ENCODE results near the gene ZNF592. TPM values are rescaled to one million over a fixed set of nuclear protein-coding genes. Genes with fewer than 3 reads are reported as not detected.
A peak's percentile ranks its signal among the peaks of the same experiment; 100 is the strongest.

Gene ZNF592
- total RNA-seq, 1 experiment from 2014 or later = 34.6 TPM

GRCh38 chr15:84736375-84736774, 12.0 kb upstream of the ZNF592 start:
- no peaks in the 10 kb centered on the region for H3K27me3 Mint-ChIP-seq (ENCODE audit: low read depth)
- Histone ChIP-seq H3K9me3 (ENCODE audit: control insufficient read depth, low read depth, low read length) (no peaks in the 10 kb centered on the region), H3K4me1 (ENCODE audit: insufficient read depth, low read length) (peaks cover 4% of the 10 kb centered on the region; the same call in 1 of the 2 replicates), H3T11ph (ENCODE audit: low read length) (no peak overlapping the region), H2BK15ac (ENCODE audit: low read depth, low read length) (no peak overlapping the region), H2AFZ (ENCODE audit: low read length) (no peak overlapping the region), H3K23me2 (ENCODE audit: insufficient read length, low read depth, low read length, poor library complexity, severe bottlenecking) (no peaks in the 10 kb centered on the region), H4K91ac (ENCODE audit: insufficient read length, low read depth, low read length) (no peak overlapping the region), H3K27me3 (ENCODE audit: insufficient read depth, low read length) (no peaks in the 10 kb centered on the region), H4K5ac (ENCODE audit: insufficient read length, low read depth, low read length) (no peak overlapping the region), H3K18ac (ENCODE audit: insufficient read length, low read depth, low read length) (no peak overlapping the region), H3K4me2 (ENCODE audit: insufficient read depth, insufficient read length, low read length) (no peak overlapping the region), H2BK20ac (ENCODE audit: low read depth, low read length, poor library complexity, severe bottlenecking) (no peak overlapping the region), H3K4ac (ENCODE audit: low read depth, low read length) (no peak overlapping the region), H4K8ac (replicated peaks; ENCODE audit: insufficient read length, low read depth, low read length) (no peak overlapping the region), H3K14ac (ENCODE audit: insufficient read depth, low read length) (no peak overlapping the region), H3K79me1 (ENCODE audit: insufficient read depth, low read depth, low read length, poor library complexity, severe bottlenecking) (no peaks in the 10 kb centered on the region), H3K27ac (ENCODE audit: insufficient read length, low read depth, low read length) (no peak overlapping the region), H4K20me1 (ENCODE audit: control insufficient read depth, insufficient read depth, insufficient read length) (no peaks in the 10 kb centered on the region), H2BK12ac (ENCODE audit: insufficient read length, low read depth, low read length) (no peak overlapping the region), H2BK5ac (ENCODE audit: insufficient read length, low read length) (no peak overlapping the region), H2BK120ac (ENCODE audit: low read depth, low read length, poor library complexity, severe bottlenecking) (no peak overlapping the region), H3K56ac (ENCODE audit: insufficient read length, low read depth, low read length) (no peak overlapping the region), H3K23ac (ENCODE audit: insufficient read length, low read depth, low read length) (no peak overlapping the region), H3K79me2 (ENCODE audit: insufficient read depth, low read length) (no peaks in the 10 kb centered on the region), H3K9ac (ENCODE audit: extremely low read depth, insufficient read length, low read length) (no peak overlapping the region), H2AK5ac (ENCODE audit: insufficient read length, low read length) (no peak overlapping the region)
- no peak for TF ChIP-seq CTCF (conservative IDR thresholded peaks at IDR 0.05)
- no peaks in the 10 kb centered on the region for H3K36me3 Mint-ChIP-seq (ENCODE audit: insufficient read depth in 1 of 3, low read depth in 3 of 3)
- H3K4me1 Mint-ChIP-seq = peaks cover 23 to 24% of the 10 kb centered on the region in 2 experiments
- no peak overlapping the region for H3K4me3 Mint-ChIP-seq
- no peaks in the 10 kb centered on the region for H3K9me3 Mint-ChIP-seq
- H3K27ac Mint-ChIP-seq = peak overlapping the region in 2 of 3 experiments; percentile 3 to 26; a peak in 2 of 7 replicates
- DNase-seq = no peak
- WGBS (ENCODE audit: extremely low coverage, insufficient read length, low lambda C conversion rate) = no CpG with 5 or more reads among the region's 5 CpGs

Measured in H9 (cell line).